HTERT RPE-1 (cell line): ENCODE results near the gene ZNF182.
"Not testable (repeated sequence)": the region's sequence is repeated elsewhere in the genome, so short reads cannot be mapped to it uniquely, and the experiment has no call there.

Source experiments
- in situ Hi-C: fragments of 300-500 bp; cut with MboI; formaldehyde crosslinking; loops from 4 replicates; pipeline ENCODE4 v1.14.3; 2020; ENCODE audit warnings: low sequenced_read_pairs

The ZNF182 gene

DNA sequence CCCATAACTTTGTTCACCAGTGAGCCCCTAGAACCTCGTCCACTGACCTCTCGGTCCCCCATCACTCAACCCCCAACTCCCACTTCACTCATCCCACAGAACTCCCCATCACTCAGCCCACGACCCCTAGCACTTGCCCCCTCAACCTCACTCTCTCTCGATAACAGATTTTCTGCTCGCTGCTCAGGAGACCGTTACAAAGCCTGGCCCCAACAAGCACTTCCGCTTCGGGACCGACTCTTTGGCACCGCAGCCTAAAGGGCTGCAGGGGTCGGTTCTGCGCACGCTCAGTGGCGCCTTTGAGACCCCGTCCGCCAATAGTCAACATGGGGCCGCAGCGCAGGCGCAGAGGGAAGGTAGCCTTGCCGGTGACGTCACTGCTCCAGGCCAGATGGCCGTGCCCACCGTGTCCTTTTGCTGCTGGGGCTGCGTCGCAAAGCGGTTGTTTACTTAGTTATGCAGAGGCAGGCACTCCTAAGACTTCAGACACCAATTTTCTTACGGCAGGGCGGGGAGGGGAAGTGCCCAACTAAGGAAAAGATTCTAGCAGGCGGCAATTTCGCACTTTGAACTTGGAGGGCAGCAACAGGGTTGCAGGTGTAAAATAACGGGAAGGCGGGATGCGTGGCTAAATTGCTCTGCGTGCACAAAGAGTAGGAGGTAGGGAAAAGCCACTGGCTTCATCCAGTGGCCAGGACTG is at the start of gene ZNF182:
Gene ZNF182, minus strand, starts transcription at position 232 of the 700 bp plus-strand sequence. CDS start 1,380 bp downstream, outside the sequence.
- in situ Hi-C loops: no loop called here

DNA sequence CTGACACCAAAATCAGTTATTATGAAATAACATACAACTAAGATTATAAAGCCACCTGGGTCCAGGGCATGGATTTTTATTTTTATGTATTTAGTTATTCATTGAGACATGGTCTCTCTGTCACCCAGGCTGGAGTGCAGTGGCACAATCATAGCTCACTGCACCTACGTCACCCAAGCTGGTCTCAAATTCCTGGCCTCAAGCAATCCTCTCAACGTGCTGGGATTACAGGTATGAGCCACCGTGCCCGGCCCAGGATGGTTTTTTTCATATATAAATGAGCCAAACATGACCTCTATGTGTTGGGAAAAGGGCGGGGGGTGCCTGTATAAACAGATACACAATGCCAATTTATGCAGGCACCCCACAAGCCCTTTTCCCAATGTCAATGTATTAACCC is 43.1 kb upstream of the ZNF182 start:
- in situ Hi-C loops: no loop called here

- in situ Hi-C loops: no loop called here
Measured at GRCh38 chrX:48045410-48046311, 41.9 kb upstream of the ZNF182 start.

DNA sequence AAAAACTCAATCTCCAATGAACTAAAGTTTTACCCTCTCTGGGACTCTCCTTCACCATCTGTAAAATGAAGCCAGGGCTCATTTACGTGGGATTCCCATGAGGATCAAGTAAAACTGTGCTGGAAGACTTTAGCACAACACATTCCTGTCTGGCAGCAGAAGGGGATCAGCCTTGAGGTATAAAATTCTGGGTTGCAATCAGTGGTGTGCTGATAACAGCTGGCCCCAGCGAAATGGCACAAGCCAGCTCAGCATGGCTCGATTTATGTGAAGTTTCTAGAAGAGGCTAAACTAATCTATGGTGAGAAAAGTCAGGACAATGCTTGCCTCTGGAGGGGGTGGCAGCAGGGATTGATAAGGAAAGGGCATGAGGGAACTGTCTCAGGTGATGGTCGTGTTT is 39.3 kb upstream of the ZNF182 start:
- in situ Hi-C loops: no loop called here

DNA sequence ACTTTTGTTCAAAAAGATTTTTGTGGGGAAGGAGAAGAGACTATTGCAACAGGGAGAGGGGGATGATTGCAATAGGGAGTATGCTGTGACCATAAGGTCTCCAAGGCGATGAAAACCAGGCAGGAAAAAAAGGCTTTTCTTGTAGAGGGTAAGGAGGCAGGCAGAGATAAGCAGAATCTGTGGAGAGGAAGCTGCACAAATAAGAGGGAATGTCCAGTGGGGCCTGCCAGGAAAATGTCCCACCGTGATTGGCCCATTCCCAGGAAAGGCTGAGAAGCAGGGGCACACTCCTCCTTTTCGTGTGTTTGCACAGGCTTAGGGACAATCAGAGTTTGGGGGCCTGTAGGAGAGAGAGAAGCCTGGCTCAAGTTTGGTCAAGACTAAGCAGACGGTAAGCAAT is 32.1 kb upstream of the ZNF182 start:
- in situ Hi-C loops: no loop called here

GRCh38 chrX:48030641-48031173 is 26.9 kb upstream of the ZNF182 start:
- in situ Hi-C loops: not testable (repeated sequence)

GRCh38 chrX:48030237-48030636 is 26.4 kb upstream of the ZNF182 start:
- in situ Hi-C loops: no loop called here

DNA sequence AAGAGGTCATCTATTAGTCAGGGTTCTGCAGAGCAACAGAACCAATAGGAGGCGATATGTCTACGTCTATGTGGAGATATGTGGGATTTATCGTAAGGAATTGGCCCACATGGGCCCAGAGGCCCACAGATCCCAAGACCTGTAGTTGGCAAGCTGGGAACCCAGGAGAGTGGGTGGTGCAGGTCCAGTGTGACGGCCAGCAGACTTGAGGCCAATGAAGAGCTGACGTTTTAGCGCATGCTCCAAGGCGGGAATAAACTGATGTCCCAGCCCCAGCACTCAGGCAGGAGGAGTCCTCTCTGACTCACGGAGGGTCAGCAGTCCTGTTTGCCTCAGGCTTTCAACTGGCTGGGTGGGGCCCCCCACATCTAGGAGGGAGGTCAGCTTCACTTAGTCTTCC is 24.3 kb upstream of the ZNF182 start:
- in situ Hi-C loops: no loop called here

GRCh38 chrX:48027545-48027944 is 23.8 kb upstream of the ZNF182 start:
- in situ Hi-C loops: not testable (repeated sequence)

GRCh38 chrX:48025561-48025960 is 21.8 kb upstream of the ZNF182 start:
- in situ Hi-C loops: no loop called here

DNA sequence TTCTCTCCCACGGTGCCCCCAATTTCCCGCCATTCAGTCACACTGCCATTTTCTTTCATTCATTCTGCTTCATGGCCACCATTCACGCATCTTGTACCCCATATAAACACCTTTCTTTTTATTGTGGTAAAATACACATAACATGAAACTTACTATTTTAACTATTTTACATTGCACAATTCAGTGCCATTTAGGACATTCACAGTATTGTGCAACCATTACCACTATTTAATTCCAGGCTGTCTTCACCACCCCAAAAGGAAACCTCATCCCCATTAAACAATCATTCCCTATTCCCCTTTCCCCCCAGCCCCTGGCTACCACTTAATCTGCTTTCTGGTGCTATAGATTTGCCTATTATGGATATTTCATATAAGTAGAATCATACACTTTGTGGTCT is 18.9 kb upstream of the ZNF182 start:
- in situ Hi-C loops: no loop called here

GRCh38 chrX:48022100-48022499 is 18.3 kb upstream of the ZNF182 start:
- in situ Hi-C loops: no loop called here

DNA sequence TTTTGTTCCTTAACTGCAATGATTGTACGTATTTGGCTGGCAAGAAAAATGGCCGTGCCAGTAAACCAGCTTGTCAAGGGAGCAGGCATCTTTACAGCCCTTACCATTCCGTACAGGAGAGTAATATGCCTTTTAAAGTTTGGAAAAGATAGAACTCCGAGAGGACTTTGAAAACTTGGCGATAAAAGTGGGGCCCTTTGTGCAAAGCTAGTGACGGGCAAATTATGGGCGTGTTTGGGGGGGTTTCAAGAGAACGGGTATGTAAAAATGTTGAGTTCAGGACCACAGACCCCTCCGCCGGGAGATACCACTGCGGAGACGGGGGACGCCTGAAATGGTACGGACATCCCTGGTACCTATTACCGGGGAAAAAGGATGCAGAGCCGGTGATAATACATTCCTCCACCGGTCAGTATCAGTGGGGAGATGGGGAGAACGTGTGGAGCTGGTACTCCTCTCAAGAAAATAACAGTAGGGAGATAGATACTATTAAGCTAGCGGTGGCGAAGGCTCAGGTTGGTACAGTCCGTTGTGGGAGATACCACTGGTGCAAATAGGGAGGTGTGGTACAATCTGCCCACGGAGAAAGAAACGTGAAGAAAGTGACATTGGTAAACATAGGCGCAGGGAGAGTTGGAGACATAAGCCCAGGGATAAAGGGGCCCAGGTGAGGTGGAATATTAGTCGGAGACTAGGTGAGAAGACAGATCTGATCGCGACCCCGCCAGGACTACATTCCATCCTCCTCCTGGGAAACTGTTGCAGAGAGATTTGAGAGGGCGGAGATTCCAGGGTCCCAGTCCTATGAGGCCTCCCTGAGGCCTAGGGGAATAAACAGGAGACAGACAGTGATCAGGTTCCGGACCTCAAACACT is 17.5 kb upstream of the ZNF182 start:
- in situ Hi-C loops: no loop called here

GRCh38 chrX:48020472-48020871 is 16.7 kb upstream of the ZNF182 start:
- in situ Hi-C loops: not testable (repeated sequence)

- in situ Hi-C loops: not testable (repeated sequence)
Measured at GRCh38 chrX:48019892-48020291, 16.1 kb upstream of the ZNF182 start.

DNA sequence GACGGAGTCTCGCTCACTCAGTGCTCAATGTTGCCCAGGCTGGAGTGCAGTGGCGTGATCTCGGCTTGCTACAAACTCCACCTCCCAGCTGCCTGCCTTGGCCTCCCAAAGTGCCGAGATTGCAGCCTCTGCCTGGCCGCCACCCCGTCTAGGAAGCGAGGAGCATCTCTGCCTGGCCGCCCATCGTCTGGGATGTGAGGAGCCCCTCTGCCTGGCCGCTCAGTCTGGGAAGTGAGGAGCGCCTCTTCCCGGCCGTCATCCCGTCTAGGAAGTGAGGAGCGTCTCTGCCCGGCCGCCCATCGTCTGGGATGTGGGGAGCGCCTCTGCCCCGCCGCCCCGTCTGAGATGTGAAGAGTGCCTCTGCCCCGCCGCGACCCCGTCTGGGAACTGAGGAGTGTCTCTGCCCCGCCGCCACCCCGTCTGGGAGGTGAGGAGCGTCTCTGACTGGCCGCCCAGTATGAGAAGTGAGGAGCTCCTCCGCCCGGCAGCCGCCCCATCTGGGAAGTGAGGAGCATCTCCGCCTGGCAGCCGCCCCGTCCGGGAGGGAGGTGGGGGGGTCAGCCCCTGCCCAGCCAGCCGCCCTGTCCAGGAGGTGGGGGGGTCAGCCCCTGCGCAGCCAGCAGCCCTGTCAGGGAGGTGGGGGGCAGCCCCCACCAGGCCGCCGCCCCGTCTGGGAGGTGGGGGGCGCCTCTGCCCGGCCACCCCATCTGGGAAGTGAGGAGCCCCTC is 13.0 kb upstream of the ZNF182 start:
- in situ Hi-C loops: not testable (repeated sequence)

- in situ Hi-C loops: not testable (repeated sequence)
Measured at GRCh38 chrX:48009445-48009960, 5.7 kb upstream of the ZNF182 start.

DNA sequence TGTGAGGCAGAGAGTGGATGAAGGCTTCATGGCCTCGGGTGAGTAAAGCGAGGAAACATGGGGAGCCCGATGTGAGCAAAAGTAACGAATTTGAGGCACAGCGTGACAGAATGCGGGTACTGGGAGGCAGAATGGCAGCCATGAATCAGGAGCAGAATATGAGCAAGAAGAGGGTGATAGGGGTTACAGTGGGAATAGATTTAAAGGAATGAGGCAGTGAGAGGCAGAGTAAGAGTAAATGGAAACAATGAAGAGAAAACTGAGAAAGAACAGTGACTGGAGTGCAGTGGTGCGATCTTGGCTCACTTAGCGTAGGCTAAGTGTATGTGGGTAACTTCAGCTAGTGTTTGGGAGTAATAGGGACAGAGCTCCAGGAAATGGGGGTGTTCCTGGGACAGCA is 2.9 kb upstream of the ZNF182 start, which contains the start of gene SPACA5:
Gene SPACA5, plus strand, starts transcription at position 301 of the 400 bp plus-strand sequence. CDS start 815 bp downstream, outside the sequence.
- in situ Hi-C loops: not testable (repeated sequence)

DNA sequence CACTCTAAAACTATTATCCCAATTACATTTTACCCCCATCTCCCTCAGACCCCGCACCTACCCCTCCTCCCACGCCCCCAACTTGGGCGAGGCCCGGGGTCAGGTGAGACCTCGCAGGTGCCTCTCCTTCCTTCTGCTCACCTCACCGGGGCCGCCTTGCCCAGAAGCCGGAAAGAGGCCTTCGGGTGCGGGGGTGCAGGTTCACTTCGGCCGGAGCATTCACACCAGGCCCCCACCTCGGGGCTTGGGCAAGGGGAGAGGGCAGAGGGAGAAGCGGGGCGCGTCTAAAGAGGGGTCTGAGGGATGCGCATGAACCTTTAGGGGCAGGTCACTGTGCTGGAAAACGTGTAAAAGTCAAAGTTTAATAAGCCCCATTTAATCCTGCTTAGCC is 427 bp downstream of the ZNF182 start:
- in situ Hi-C loops: no loop called here

GRCh38 chrX:48002929-48003328 is 860 bp downstream of the ZNF182 start:
- in situ Hi-C loops: no loop called here
